Activated T-cell treated with anti-CD3 and anti-CD28 coated beads, Interleukin-2, amount 50 U/mL, for 1 hour (primary cell): Measurements from ENCODE around the gene MINK1.
"Not testable (repeated sequence)": the region's sequence is repeated elsewhere in the genome, so short reads cannot be mapped to it uniquely, and the experiment has no call there.

ENCODE experiments used
- DNase-seq: peaks from one replicate; pipeline ENCODE4 v3.0.0-alpha.2; 2020

Gene MINK1

GRCh38 chr17:4850246-4850645, 17.1 kb downstream of the MINK1 start:
- no peak for DNase-seq

- DNase-seq, result no peak
These were observed 17.9 kb downstream of the MINK1 start for GRCh38 chr17:4851084-4851483.

- no peak for DNase-seq
These were observed 19.5 kb downstream of the MINK1 start for GRCh38 chr17:4852567-4853207.

- DNase-seq, result no peak
These were observed 20.1 kb downstream of the MINK1 start for GRCh38 chr17:4853208-4853671.

GRCh38 chr17:4854111-4854681, 21.1 kb downstream of the MINK1 start:
- DNase-seq, result no peak

- DNase-seq, result no peak
These were observed 23.3 kb downstream of the MINK1 start for GRCh38 chr17:4856271-4856936.

GRCh38 chr17:4856937-4857314, 23.8 kb downstream of the MINK1 start:
- DNase-seq, result no peak

GRCh38 chr17:4857347-4857746, 24.2 kb downstream of the MINK1 start:
- not testable (repeated sequence) for DNase-seq

- no peak for DNase-seq
These were observed 25.1 kb downstream of the MINK1 start for GRCh38 chr17:4858068-4858881.

GRCh38 chr17:4858882-4859260, 25.7 kb downstream of the MINK1 start:
- no peak for DNase-seq

- DNase-seq, result no peak
These were observed 26.9 kb downstream of the MINK1 start for GRCh38 chr17:4859816-4860625.

- no peak for DNase-seq
These were observed 27.5 kb downstream of the MINK1 start for GRCh38 chr17:4860651-4861050.

- no peak for DNase-seq
These were observed 27.9 kb downstream of the MINK1 start for GRCh38 chr17:4861052-4861451.

- no peak for DNase-seq
These were observed 29.6 kb downstream of the MINK1 start for GRCh38 chr17:4862720-4863119.

GRCh38 chr17:4863321-4863720, 30.2 kb downstream of the MINK1 start:
- no peak for DNase-seq

GRCh38 chr17:4867535-4867934, 34.4 kb downstream of the MINK1 start:
- not testable (repeated sequence) for DNase-seq

GRCh38 chr17:4869058-4869998, 36.2 kb downstream of the MINK1 start:
- DNase-seq, result not testable (repeated sequence)

GRCh38 chr17:4870855-4871254, 37.7 kb downstream of the MINK1 start:
- DNase-seq, result no peak

- no peak for DNase-seq
These were observed 39.6 kb downstream of the MINK1 start for GRCh38 chr17:4872786-4873185.

GRCh38 chr17:4877089-4877488, 43.9 kb downstream of the MINK1 start:
- DNase-seq, result no peak

- DNase-seq, result no peak
These were observed 46.5 kb downstream of the MINK1 start for GRCh38 chr17:4879601-4880000.
